Liver (tissue), 9 donors: ENCODE measurements around the gene ANKDD1A. TPM values are rescaled to one million over a fixed set of nuclear protein-coding genes. Genes with fewer than 3 reads are reported as not detected.
A peak's percentile ranks its signal among the peaks of the same experiment; 100 is the strongest.

Experiments
- DNase-seq: peaks from one replicate; pipeline ENCODE4 v3.0.0-alpha.2; 2017; ENCODE audit warnings: low spot score
- H3K27ac ChIP-seq, 2 donors: one replicate each; pipeline ENCODE4 v1.7.0; 2013; ENCODE audit warnings: inconsistent platforms in 2 of 2, low read length in 2 of 2, control low read depth in 1 of 2, low read depth in 1 of 2, mild to moderate bottlenecking in 1 of 2
- H3K27me3 ChIP-seq, 4 donors: one replicate each; pipeline versions ENCODE4 v1.6.1 to v1.7.0; 2013; ENCODE audit warnings: low read length in 3 of 4, inconsistent platforms in 1 of 4, mild to moderate bottlenecking in 1 of 4, moderate library complexity in 1 of 4; ENCODE audit not compliant: control insufficient read depth in 4 of 4, insufficient read depth in 4 of 4
- H3K36me3 ChIP-seq, 4 donors: one replicate each; pipeline versions ENCODE4 v1.6.1 to v1.7.0; 2013; ENCODE audit warnings: low read length in 3 of 4, mild to moderate bottlenecking in 3 of 4, low read depth in 1 of 4, moderate library complexity in 1 of 4; ENCODE audit not compliant: control insufficient read depth in 4 of 4, insufficient read depth in 3 of 4
- H3K4me1 ChIP-seq, 4 donors: one replicate each; pipeline versions ENCODE4 v1.6.1 to v1.7.0; 2013; ENCODE audit warnings: low read length in 3 of 4, mild to moderate bottlenecking in 3 of 4, moderate library complexity in 1 of 4; ENCODE audit not compliant: control insufficient read depth in 4 of 4, insufficient read depth in 4 of 4
- H3K4me3 ChIP-seq, 3 donors: one replicate each; pipeline versions ENCODE4 v1.6.1 to v1.7.0; 2013; ENCODE audit warnings: low read length in 3 of 3, control low read depth in 1 of 3, low read depth in 1 of 3, mild to moderate bottlenecking in 1 of 3
- H3K9ac ChIP-seq, 2 donors: one replicate each; pipeline ENCODE4 v1.7.0; 2013; ENCODE audit warnings: low read length in 2 of 2, mild to moderate bottlenecking in 2 of 2, moderate library complexity in 2 of 2, control low read depth in 1 of 2, low read depth in 1 of 2
- H3K9me3 ChIP-seq, 4 donors: one replicate each; pipeline versions ENCODE4 v1.6.1 to v1.7.0; 2013; ENCODE audit warnings: low read length in 3 of 4; ENCODE audit not compliant: control insufficient read depth in 4 of 4
- ATF3 ChIP-seq: IDR thresholded peaks from 2 replicates; pipeline ENCODE4 v1.6.1; 2016; ENCODE audit warnings: antibody characterized with exemption
- CTCF ChIP-seq: fragments of 150-350 bp; IDR thresholded peaks from 2 replicates; pipeline ENCODE4 v1.5.1; 2017; ENCODE audit warnings: improper control_type of control experiment, low read depth, low read length; ENCODE audit not compliant: missing input control
- EGR1 ChIP-seq, 2 donors: IDR thresholded peaks; 2 replicates each; pipeline ENCODE4 v1.6.1; 2016 to 2018; ENCODE audit warnings: antibody characterized with exemption in 2 of 2, low read depth in 2 of 2
- FOXA1 ChIP-seq: IDR thresholded peaks from 2 replicates; pipeline ENCODE4 v1.6.1; 2016; ENCODE audit warnings: antibody characterized with exemption
- FOXA2 ChIP-seq: IDR thresholded peaks from 2 replicates; pipeline ENCODE4 v1.6.1; 2016; ENCODE audit warnings: antibody characterized with exemption
- GABPA ChIP-seq, 2 donors: IDR thresholded peaks in 1 of 2; conservative IDR thresholded peaks in 1 of 2; 2 replicates each; pipeline ENCODE4 v1.6.1; 2016; ENCODE audit warnings: antibody characterized with exemption in 2 of 2, mild to moderate bottlenecking in 1 of 2, moderate library complexity in 1 of 2
- HNF4A ChIP-seq, 2 donors: conservative IDR thresholded peaks; 2 replicates each; pipeline ENCODE4 v1.6.1; 2016; ENCODE audit warnings: antibody characterized with exemption in 2 of 2, mild to moderate bottlenecking in 2 of 2
- HNF4G ChIP-seq: IDR thresholded peaks from 2 replicates; pipeline ENCODE4 v1.6.1; 2016; ENCODE audit warnings: antibody characterized with exemption
- JUND ChIP-seq, 2 donors: IDR thresholded peaks; 2 replicates each; pipeline ENCODE4 v1.6.1; 2016; ENCODE audit warnings: antibody characterized with exemption in 2 of 2
- MAX ChIP-seq: IDR thresholded peaks from 2 replicates; pipeline ENCODE4 v1.6.1; 2016; ENCODE audit warnings: antibody characterized with exemption
- NR2F2 ChIP-seq: IDR thresholded peaks from 2 replicates; pipeline ENCODE4 v1.6.1; 2016; ENCODE audit warnings: antibody characterized with exemption
- RAD21 ChIP-seq, 2 donors: IDR thresholded peaks; 2 replicates each; pipeline ENCODE4 v1.6.1; 2016; ENCODE audit warnings: antibody characterized with exemption in 2 of 2, mild to moderate bottlenecking in 2 of 2
- REST ChIP-seq: IDR thresholded peaks from 2 replicates; pipeline ENCODE4 v1.6.1; 2016; ENCODE audit warnings: antibody characterized with exemption, mild to moderate bottlenecking
- RXRA ChIP-seq, 2 donors: IDR thresholded peaks; 2 replicates each; pipeline ENCODE4 v1.6.1; 2017 to 2018; ENCODE audit warnings: antibody characterized with exemption in 2 of 2, mild to moderate bottlenecking in 1 of 2
- SP1 ChIP-seq: IDR thresholded peaks from 2 replicates; pipeline ENCODE4 v1.6.1; 2018; ENCODE audit warnings: antibody characterized with exemption, mild to moderate bottlenecking
- TAF1 ChIP-seq: conservative IDR thresholded peaks from 2 replicates; pipeline ENCODE4 v1.6.1; 2016; ENCODE audit warnings: antibody characterized with exemption, mild to moderate bottlenecking
- YY1 ChIP-seq: IDR thresholded peaks from 2 replicates; pipeline ENCODE4 v1.6.1; 2016; ENCODE audit warnings: antibody characterized with exemption, mild to moderate bottlenecking
- ZBTB33 ChIP-seq: IDR thresholded peaks from 2 replicates; pipeline ENCODE4 v1.6.1; 2016; ENCODE audit warnings: antibody characterized with exemption
- WGBS: extraction: QIAGEN DNeasy Blood & Tissue Kit; methylation state at CpG from one replicate; pipeline ENCODE4 v1.1.7; 2013; 5-methylcytosine and 5-hydroxymethylcytosine counted together
- polyA plus RNA-seq, 2 donors: library from polyadenylated mRNA; stranded (reverse) in 1 of 2; unstranded in 1 of 2; fragments of 200-250 nt in 1 of 2; fragments of >200 nt in 1 of 2; fragmentation: Nextera tagmentation in 1 of 2; extraction: Ambion mirVana in 1 of 2; gene quantifications; one replicate each; pipeline versions ENCODE4 v1.2.1 to v1.2.3, GENCODE V29; 2013 to 2015
- total RNA-seq, 2 donors: library from RNA; depleted of rRNA; stranded (reverse); fragments of >200 nt; gene quantifications; one replicate each; pipeline ENCODE4 v1.2.3, GENCODE V29; 2014
- donor health status: healthy.
- donor health status: healthy.
- donor health status: healthy.
- donor health status: healthy.
- donor health status: healthy.

Gene ANKDD1A
- total and polyA plus RNA-seq, 4 donors: 0.32 to 1.0 (median 0.59) TPM

- Histone ChIP-seq H3K9me3 (no peaks in the 10 kb centered on the region), H3K36me3 (peaks cover 4 to 23% (median 18%) of the 10 kb centered on the region in 4 donors), H3K9ac (peak overlapping the region in 1 of 2 donors; percentile 79), H3K4me3 (no peak overlapping the region), H3K4me1 (peaks cover 6 to 26% (median 15%) of the 10 kb centered on the region in 4 donors), H3K27me3 (no peaks in the 10 kb centered on the region), H3K27ac (peak overlapping the region; percentile 45 to 54)
- DNase-seq: no peak
- TF ChIP-seq NR2F2: peak; percentile 55
- no peak for TF ChIP-seq CTCF
- peak; percentile 76 for TF ChIP-seq MAX
- TF ChIP-seq ATF3: no peak
- no peak for TF ChIP-seq FOXA2
- peak; percentile 94 to 95 for TF ChIP-seq RXRA (IDR thresholded peaks at IDR 0.05)
- TF ChIP-seq HNF4A (conservative IDR thresholded peaks at IDR 0.05): peak; percentile 99
- TF ChIP-seq RAD21 (IDR thresholded peaks at IDR 0.05): peak; percentile 52 to 53
- peak in 1 of 2 donors; percentile 43 for TF ChIP-seq GABPA (IDR thresholded peaks at IDR 0.05 in 1 of 2, conservative IDR thresholded peaks at IDR 0.05 in 1 of 2)
- peak; percentile 84 for TF ChIP-seq YY1
- TF ChIP-seq REST: peak; percentile 70
- peak; percentile 72 for TF ChIP-seq ZBTB33
- TF ChIP-seq FOXA1: peak; percentile 23
- TF ChIP-seq JUND (IDR thresholded peaks at IDR 0.05): peak in 1 of 2 donors; percentile 80
- peak; percentile 98 for TF ChIP-seq HNF4G
- peak; percentile 38 for TF ChIP-seq TAF1
- TF ChIP-seq EGR1 (IDR thresholded peaks at IDR 0.05; ENCODE audit: low read depth in 2 of 2): peak in 1 of 2 donors; percentile 49
- TF ChIP-seq SP1: peak; percentile 92
- 58% methylated on average over 6 of the region's 6 CpGs for WGBS
Measured at GRCh38 chr15:64981812-64982431, 70.2 kb downstream of the ANKDD1A start.
